HG02610 (cell line): ENCODE results near the gene HSPB1.
"Not testable (repeated sequence)": the region's sequence is repeated elsewhere in the genome, so short reads cannot be mapped to it uniquely, and the experiment has no call there.

Experiments used
- ATAC-seq: cut with Tn5 transposase; IDR thresholded peaks from one replicate; pipeline ENCODE4 v1.9.1; 2021; ENCODE audit warnings: mild to moderate bottlenecking, moderate library complexity; ENCODE audit not compliant: unreplicated experiment

Gene HSPB1

DNA sequence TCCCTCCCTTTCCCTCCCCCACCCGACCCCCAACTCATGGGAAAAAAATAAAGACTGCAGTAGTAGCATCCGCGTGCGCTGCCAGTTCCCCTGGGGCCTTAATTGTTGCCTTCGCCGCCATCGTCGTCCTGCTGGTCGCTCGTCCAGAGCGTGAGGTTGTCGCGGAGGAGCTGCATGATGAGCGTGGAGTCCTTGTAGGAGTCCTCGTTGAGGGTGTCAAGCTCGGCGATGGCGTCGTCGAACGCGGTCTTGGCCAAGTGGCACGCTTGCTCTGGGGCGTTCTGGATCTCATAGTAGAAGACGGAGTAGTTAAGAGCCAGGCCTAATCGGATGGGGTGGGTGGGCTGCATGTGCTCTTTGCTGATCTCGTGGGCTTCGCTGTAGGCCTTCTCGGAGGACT, 27.0 kb downstream of the HSPB1 start:
- no peak for ATAC-seq

- no peak for ATAC-seq
These were observed 27.8 kb downstream of the HSPB1 start for GRCh38 chr7:76330261-76330660.

- ATAC-seq: no peak
These were observed 28.2 kb downstream of the HSPB1 start for GRCh38 chr7:76330673-76331072.

DNA sequence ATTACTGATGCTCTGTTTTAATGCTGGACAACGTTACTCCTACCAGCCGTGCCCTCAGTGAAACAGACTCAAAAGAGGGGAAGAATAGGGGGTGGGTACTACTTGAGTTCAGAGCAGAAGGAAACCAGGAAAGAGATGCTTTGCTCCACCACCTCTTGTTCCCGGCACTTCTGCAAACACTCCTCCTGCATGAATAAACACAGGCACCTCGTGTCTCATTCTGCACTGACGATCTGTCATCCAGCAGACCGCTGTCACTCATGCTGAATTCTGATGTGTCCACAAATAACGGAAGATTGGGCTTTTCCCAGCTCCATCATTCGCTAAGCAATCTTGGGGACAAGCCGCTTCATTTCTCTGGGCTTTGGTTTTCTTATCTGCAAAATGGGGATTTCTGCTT, 29.6 kb downstream of the HSPB1 start:
- ATAC-seq: no peak

DNA sequence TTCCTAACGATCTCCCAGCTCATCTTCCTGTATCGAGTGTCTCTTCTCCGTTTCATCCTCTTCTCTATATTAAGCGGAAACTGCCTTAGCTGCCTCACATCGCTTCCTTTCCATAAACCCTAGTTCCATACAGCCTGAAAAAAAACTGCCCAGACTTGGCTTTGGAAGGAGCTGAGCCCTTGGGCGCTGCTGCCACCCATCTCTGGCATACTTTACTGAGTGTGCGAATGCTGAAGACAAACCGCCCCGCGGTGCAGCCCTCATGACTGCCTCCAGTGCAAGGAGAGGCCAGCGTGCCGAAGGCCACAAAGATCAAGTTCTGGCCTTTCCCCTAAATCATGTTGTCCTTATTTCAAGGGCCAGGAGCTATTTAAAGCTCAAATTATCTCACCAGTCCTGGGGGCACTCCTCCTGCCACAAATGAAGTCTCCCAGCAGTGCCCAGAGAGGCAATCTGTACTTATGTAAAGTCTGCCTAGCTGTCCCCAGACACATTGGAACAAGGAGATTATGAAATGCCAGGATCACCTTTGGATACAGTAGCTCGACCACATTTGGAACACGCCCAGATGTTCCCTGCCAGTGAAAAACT, 31.1 kb downstream of the HSPB1 start:
- no peak for ATAC-seq

- no peak for ATAC-seq
These were observed 32.0 kb downstream of the HSPB1 start for GRCh38 chr7:76334320-76334967.

GRCh38 chr7:76335417-76335816, 32.9 kb downstream of the HSPB1 start:
- ATAC-seq: not testable (repeated sequence)

- no peak for ATAC-seq
These were observed 33.6 kb downstream of the HSPB1 start for GRCh38 chr7:76336094-76336493.

DNA sequence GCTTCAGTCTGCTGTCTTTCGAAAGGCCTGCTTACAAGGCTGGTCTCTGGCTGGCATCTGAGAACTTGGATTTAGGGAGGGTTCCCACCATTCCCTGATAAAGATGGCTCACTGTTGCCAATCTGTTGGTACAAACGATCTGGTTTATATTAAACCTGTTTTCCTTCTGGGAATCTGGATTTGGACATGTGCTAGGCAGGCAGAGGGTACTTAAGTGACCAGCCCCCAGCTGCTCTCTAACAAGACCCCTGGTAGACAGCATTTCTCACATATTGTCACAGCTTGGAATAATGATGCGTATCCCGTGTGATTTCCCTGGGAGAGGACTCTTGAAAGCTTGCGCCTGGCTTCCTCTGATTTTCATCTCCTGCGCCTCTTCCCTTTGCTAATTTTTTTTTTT, 34.7 kb downstream of the HSPB1 start:
- no peak for ATAC-seq

GRCh38 chr7:76338298-76339084, 36.0 kb downstream of the HSPB1 start:
- ATAC-seq: no peak

GRCh38 chr7:76340617-76341131, 38.2 kb downstream of the HSPB1 start:
- ATAC-seq: no peak

GRCh38 chr7:76342222-76342621, 39.7 kb downstream of the HSPB1 start:
- no peak for ATAC-seq

- ATAC-seq: no peak
These were observed 40.9 kb downstream of the HSPB1 start for GRCh38 chr7:76343294-76343930.

DNA sequence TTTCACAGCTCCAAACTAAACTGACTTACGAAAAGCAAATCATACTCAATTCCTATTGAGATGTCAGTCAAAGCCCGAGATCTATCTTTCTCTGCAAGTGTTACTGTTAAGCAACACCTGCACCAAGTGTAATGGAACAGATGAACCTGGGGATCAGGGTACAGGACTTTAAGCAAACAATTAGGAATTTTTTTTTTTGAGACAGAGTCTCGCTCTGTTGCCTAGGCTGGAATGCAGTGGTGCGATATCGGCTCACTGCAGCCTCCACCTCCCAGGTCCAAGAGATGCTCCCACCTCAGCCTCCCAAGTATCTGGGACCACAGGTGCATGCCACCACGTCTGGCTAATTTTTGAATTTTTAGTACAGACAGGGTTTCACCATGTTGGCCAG, 41.5 kb downstream of the HSPB1 start:
- ATAC-seq: no peak

DNA sequence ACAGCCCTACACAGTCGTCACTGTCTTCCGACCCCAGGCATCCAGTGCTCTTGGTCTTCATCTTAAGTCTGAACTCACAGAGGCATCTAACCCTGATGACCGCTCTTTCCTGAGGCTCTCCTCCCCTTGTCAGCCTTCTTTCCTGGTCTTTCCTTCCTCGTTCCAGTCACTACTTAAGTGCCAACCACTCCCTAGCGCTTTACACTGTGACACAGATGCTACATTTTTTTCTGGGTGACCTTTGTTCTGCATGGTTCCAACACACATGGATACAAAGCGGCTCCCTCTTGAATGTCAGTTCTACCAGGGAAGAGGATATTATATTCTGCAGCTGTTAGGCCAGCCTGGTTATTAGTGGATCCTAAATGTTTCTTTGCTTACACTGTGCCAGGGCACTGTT, 43.6 kb downstream of the HSPB1 start:
- no peak for ATAC-seq

- no peak for ATAC-seq
These were observed 44.3 kb downstream of the HSPB1 start for GRCh38 chr7:76346778-76347177.

DNA sequence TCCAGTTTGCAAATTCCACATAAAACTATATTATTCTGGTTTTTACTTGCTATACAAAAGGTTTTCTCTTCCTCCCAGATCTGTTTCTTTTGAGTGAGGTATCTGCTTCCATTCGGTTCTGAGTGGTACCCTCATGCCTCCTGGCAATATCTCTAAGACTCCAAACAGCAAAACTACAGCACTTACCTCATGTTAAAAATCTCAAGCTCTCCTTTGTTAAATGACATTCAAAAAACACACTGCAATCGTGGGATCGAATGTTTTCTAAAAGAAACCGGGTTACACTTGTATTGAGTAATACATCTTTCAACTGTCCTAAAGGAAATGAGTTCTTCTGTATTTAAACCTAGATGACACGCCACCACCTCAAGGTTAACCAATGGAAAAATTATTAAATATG, 45.2 kb downstream of the HSPB1 start:
- ATAC-seq: no peak

- no peak for ATAC-seq
These were observed 46.9 kb downstream of the HSPB1 start for GRCh38 chr7:76349313-76349885.

GRCh38 chr7:76351372-76351771, 48.9 kb downstream of the HSPB1 start:
- ATAC-seq: no peak

DNA sequence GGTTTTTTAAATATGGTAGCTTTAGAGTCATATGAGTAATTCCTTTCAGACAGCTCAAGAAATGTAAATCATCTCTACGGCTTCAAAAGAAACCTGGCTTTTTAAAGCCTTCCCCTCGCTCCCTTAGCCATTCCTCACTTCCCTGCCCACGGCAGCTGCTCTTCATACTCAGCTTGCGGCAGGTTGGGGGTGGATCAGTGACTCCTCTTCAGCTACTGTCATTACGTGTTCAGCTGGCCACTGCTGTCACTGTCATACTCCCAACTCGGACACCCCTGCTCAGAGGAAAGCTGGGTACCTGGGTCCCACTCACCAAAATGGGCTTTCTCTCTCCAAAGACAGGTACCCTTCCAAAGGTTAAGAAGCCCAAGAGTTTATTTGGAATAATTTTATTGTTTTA, 49.7 kb downstream of the HSPB1 start:
- ATAC-seq: no peak

DNA sequence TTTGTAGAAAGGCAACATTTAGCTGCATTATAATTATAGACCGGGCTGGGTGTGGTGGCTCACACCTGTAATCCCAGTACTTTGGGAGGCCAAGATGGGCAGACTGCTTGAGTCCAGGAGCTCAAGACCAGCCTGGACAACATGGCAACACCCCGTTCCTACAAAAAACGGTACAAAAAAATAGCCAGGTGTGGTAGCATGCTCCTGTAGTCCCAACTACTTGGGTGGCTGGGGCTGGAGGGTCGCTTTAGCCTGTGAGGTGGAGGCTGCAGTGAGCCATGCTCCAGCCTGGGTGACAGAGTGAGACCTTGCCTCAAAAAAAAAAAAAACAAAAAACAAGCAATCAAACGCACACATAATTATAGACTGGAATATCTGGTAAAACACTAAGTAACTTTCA, 51.3 kb downstream of the HSPB1 start:
- no peak for ATAC-seq
